ENCODE results near the gene CCDC137. TPM values are rescaled to one million over a fixed set of nuclear protein-coding genes. Genes with fewer than 3 reads are reported as not detected.

Gene CCDC137
- total and polyA plus RNA-seq, 2 of the 13 experiments (the other 11 are each of a cell fraction or from before 2014, with no cell fraction given), result 14.6 to 39.1 TPM

DNA sequence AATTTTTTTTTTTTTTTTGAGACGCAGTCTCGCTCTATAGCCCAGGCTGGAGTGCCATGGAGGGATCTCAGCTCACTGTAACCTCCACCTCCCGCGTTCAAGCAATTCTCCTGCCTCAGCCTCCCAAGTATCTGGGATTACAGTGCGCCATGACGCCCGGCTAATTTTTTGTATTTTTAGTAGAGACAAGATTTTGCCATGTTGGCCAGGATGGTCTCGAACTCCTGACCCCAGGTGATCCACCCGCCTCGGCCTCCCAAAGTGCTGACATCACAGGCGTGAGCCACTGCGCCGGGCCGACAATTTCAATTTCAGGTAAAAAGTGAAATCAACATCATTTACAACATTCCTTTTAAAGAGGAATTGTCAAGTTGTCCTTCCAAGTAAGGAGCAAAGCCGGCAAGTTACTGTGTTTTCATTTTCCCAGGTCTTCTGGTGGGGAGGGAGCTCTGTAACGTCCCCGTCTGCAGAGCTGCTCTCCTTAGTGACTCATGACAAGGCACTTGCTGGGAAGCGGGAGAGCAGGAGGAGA, 30.5 kb upstream of the CCDC137 start (continued):
- TF ChIP-seq, protein P1, sequence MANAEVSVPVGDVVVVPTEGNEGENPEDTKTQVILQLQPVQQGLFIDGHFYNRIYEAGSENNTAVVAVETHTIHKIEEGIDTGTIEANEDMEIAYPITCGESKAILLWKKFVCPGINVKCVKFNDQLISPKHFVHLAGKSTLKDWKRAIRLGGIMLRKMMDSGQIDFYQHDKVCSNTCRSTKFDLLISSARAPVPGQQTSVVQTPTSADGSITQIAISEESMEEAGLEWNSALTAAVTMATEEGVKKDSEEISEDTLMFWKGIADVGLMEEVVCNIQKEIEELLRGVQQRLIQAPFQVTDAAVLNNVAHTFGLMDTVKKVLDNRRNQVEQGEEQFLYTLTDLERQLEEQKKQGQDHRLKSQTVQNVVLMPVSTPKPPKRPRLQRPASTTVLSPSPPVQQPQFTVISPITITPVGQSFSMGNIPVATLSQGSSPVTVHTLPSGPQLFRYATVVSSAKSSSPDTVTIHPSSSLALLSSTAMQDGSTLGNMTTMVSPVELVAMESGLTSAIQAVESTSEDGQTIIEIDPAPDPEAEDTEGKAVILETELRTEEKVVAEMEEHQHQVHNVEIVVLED (CRISPR knock-in tag; IDR thresholded peaks at IDR 0.05; ENCODE audit: borderline replicate concordance), result peak; percentile 28; the same call in 1 of the 2 replicates
- TF ChIP-seq SNAI1 (CRISPR knock-in tag; IDR thresholded peaks at IDR 0.05; ENCODE audit: borderline replicate concordance), result no peak
- TF ChIP-seq ZNF788 (CRISPR knock-in tag; IDR thresholded peaks at IDR 0.05; ENCODE audit: borderline replicate concordance), result peak; percentile 7; the same call in 1 of the 2 replicates
- TF ChIP-seq, protein P2, sequence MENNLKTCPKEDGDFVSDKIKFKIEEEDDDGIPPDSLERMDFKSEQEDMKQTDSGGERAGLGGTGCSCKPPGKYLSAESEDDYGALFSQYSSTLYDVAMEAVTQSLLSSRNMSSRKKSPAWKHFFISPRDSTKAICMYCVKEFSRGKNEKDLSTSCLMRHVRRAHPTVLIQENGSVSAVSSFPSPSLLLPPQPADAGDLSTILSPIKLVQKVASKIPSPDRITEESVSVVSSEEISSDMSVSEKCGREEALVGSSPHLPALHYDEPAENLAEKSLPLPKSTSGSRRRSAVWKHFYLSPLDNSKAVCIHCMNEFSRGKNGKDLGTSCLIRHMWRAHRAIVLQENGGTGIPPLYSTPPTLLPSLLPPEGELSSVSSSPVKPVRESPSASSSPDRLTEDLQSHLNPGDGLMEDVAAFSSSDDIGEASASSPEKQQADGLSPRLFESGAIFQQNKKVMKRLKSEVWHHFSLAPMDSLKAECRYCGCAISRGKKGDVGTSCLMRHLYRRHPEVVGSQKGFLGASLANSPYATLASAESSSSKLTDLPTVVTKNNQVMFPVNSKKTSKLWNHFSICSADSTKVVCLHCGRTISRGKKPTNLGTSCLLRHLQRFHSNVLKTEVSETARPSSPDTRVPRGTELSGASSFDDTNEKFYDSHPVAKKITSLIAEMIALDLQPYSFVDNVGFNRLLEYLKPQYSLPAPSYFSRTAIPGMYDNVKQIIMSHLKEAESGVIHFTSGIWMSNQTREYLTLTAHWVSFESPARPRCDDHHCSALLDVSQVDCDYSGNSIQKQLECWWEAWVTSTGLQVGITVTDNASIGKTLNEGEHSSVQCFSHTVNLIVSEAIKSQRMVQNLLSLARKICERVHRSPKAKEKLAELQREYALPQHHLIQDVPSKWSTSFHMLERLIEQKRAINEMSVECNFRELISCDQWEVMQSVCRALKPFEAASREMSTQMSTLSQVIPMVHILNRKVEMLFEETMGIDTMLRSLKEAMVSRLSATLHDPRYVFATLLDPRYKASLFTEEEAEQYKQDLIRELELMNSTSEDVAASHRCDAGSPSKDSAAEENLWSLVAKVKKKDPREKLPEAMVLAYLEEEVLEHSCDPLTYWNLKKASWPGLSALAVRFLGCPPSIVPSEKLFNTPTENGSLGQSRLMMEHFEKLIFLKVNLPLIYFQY (CRISPR knock-in tag; IDR thresholded peaks at IDR 0.05; ENCODE audit: borderline replicate concordance), result no peak; the same call in 1 of the 2 replicates
- no peak; the same call in 1 of the 2 replicates for TF ChIP-seq KLF11 (CRISPR knock-in tag; IDR thresholded peaks at IDR 0.05)
- TF ChIP-seq RFXAP (CRISPR knock-in tag; IDR thresholded peaks at IDR 0.05; ENCODE audit: borderline replicate concordance), result peak; percentile 64; the same call in 1 of the 2 replicates
- 0 out of 2 replicates have a peak, but pooled peaks have one; percentile 7 for TF ChIP-seq EEA1 (CRISPR knock-in tag; IDR thresholded peaks at IDR 0.05; ENCODE audit: borderline replicate concordance)
- TF ChIP-seq SAP130 (CRISPR knock-in tag; IDR thresholded peaks at IDR 0.05; ENCODE audit: low read depth), result 0 out of 2 replicates have a peak, but pooled peaks have one; percentile 48
- peak; percentile 97 for TF ChIP-seq RFX5 (IDR thresholded peaks at IDR 0.05; ENCODE audit: low read depth, low read length)
- peak; percentile 30; the same call in 1 of the 2 replicates for TF ChIP-seq HOXA3 (CRISPR knock-in tag; IDR thresholded peaks at IDR 0.05)
- TF ChIP-seq, protein P3, sequence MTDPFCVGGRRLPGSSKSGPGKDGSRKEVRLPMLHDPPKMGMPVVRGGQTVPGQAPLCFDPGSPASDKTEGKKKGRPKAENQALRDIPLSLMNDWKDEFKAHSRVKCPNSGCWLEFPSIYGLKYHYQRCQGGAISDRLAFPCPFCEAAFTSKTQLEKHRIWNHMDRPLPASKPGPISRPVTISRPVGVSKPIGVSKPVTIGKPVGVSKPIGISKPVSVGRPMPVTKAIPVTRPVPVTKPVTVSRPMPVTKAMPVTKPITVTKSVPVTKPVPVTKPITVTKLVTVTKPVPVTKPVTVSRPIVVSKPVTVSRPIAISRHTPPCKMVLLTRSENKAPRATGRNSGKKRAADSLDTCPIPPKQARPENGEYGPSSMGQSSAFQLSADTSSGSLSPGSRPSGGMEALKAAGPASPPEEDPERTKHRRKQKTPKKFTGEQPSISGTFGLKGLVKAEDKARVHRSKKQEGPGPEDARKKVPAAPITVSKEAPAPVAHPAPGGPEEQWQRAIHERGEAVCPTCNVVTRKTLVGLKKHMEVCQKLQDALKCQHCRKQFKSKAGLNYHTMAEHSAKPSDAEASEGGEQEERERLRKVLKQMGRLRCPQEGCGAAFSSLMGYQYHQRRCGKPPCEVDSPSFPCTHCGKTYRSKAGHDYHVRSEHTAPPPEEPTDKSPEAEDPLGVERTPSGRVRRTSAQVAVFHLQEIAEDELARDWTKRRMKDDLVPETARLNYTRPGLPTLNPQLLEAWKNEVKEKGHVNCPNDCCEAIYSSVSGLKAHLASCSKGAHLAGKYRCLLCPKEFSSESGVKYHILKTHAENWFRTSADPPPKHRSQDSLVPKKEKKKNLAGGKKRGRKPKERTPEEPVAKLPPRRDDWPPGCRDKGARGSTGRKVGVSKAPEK (CRISPR knock-in tag; IDR thresholded peaks at IDR 0.05; ENCODE audit: borderline replicate concordance), result no peak
- TF ChIP-seq ZNF136 (CRISPR knock-in tag; IDR thresholded peaks at IDR 0.05; ENCODE audit: low read depth), result peak; percentile 58; the same call in 1 of the 2 replicates
- 0 out of 2 replicates have a peak, but pooled peaks have one; percentile 30 for TF ChIP-seq YEATS2 (CRISPR knock-in tag; IDR thresholded peaks at IDR 0.05; ENCODE audit: borderline replicate concordance)
- no peak for TF ChIP-seq SALL1 (CRISPR knock-in tag; IDR thresholded peaks at IDR 0.05)
